ENCODE data around the gene CDYL. TPM values are rescaled to one million over a fixed set of nuclear protein-coding genes. Genes with fewer than 3 reads are reported as not detected.
"Not testable (repeated sequence)": the region's sequence is repeated elsewhere in the genome, so short reads cannot be mapped to it uniquely, and the experiment has no call there.

Gene CDYL
- total RNA-seq, 1 donor from 2014 or later, result 12.2 TPM

GRCh38 chr6:4999586-4999985 lies 223.4 kb downstream of the CDYL start:
- TF ChIP-seq CTCF (conservative IDR thresholded peaks at IDR 0.05; ENCODE audit: low read depth, low read length), result no peak
- no peak for DNase-seq (ENCODE audit: low read depth)
- no peak overlapping the region for H3K4me3 ChIP-seq (ENCODE audit: low read depth, low read length)

- peak within 1 kb of the TSS; percentile 62 for H3K4me3 ChIP-seq (ENCODE audit: low read depth, low read length)
- TF ChIP-seq CTCF (conservative IDR thresholded peaks at IDR 0.05; ENCODE audit: low read depth, low read length), result peak; percentile 79
- DNase-seq (ENCODE audit: low read depth), result peak; percentile 52
These were observed 227.6 kb downstream of the CDYL start, which contains the start of gene RPP40 for GRCh38 chr6:5003604-5004372. RPP40 (minus strand) TSS chr6:5004037; CDS start chr6:5004002, 35 bp downstream.

GRCh38 chr6:5004373-5005037 lies 228.3 kb downstream of the CDYL start:
- DNase-seq (ENCODE audit: low read depth), result no peak
- no peak for TF ChIP-seq CTCF (conservative IDR thresholded peaks at IDR 0.05; ENCODE audit: low read depth, low read length)
- H3K4me3 ChIP-seq (ENCODE audit: low read depth, low read length), result peak overlapping the region; percentile 62

- not testable (repeated sequence) for H3K4me3 ChIP-seq (ENCODE audit: low read depth, low read length)
These were observed 228.8 kb downstream of the CDYL start for GRCh38 chr6:5005038-5005433.

More at GRCh38 chr6:5005038-5005433, 228.8 kb downstream of the CDYL start:
- DNase-seq (ENCODE audit: low read depth), result not testable (repeated sequence)

Other genes with a start within 250 kb of the CDYL start
- gene RPP40, start 227.6 kb downstream of the CDYL start, total RNA-seq, result 8.5 and 16.3 TPM in 2 replicates

All from epithelial cell of proximal tubule (primary cell).